Measurements from ENCODE around the gene RAB3C. TPM values are rescaled to one million over a fixed set of nuclear protein-coding genes. Genes with fewer than 3 reads are reported as not detected.

RAB3C gene
- total RNA-seq, 1 donor from 2014 or later, result 0.45 TPM

DNA sequence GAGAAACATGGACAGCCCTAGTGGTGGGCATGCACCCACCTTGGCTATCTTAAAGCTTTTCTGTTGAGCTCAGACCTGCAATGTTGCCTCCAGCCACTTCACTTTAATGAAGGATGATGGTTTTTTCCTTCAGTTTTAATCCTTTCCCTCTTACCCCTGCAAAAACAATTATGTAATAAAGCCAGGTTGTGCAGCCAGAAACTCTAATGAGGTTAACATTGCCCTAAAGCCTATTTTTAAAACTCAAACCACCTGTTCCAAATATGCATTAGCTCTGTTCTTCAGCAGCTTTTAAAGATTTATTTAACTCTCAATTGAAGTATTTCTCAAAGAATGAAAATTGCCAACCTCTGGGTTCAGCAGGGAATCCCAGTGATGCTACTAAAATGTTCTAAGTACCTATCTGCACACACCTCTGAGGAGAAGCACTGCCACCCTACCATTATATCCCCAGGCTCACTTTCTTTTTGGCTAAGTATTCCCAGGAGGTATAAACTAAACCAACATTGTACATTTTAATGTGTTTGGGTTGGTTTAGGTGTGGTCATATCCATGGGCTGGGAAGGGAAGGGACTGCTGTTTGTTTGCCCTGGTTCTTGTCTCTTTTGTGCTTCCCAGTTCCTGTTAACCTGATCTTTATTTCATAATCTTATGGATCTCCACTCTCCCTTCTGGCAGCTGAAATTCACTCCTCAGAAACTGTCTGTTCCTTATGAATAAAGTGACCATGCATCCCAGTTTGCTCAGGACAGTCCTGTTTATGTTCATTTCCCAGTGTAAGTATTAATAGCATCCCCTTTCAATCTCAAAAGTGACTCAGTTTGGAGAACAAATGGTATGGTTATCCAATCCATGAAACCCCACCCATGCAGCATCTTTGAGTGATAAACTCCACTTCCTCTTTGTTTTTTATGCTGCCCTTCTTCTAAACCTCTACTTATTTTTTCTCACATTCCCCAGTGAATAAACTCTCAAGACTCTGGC lies 251.7 kb downstream of the RAB3C start:
- Histone ChIP-seq H3K9ac (ENCODE audit: low read length) (no peak overlapping the region), H4K20me1 (ENCODE audit: insufficient read depth, low read length) (no peaks in the 10 kb centered on the region), H3K79me2 (ENCODE audit: insufficient read depth, low read length) (no peaks in the 10 kb centered on the region), H2AFZ (ENCODE audit: low read depth, low read length) (no peak overlapping the region), H3K4me3 (ENCODE audit: insufficient read depth, low read depth, low read length) (no peak overlapping the region), H3K9me3 (ENCODE audit: insufficient read depth, low read depth, low read length) (no peaks in the 10 kb centered on the region), H3K27ac (ENCODE audit: low read depth, low read length) (no peak overlapping the region), H3K4me2 (ENCODE audit: low read length) (no peak overlapping the region), H3K36me3 (ENCODE audit: insufficient read depth, low read length) (no peaks in the 10 kb centered on the region), H3K4me1 (ENCODE audit: insufficient read depth, low read length) (no peaks in the 10 kb centered on the region), H3K27me3 (ENCODE audit: insufficient read depth, low read length) (no peaks in the 10 kb centered on the region)
- Mint-ChIP-seq H3K4me1 (ENCODE audit: low read depth, unreplicated experiment) (no peaks in the 10 kb centered on the region), H3K27me3 (ENCODE audit: low read depth, unreplicated experiment) (peaks cover 1% of the 10 kb centered on the region), H3K27ac (ENCODE audit: unreplicated experiment) (no peak overlapping the region), H3K4me3 (ENCODE audit: unreplicated experiment) (no peak overlapping the region), H3K36me3 (ENCODE audit: low read depth, unreplicated experiment) (no peaks in the 10 kb centered on the region), H3K9me3 (ENCODE audit: unreplicated experiment) (no peaks in the 10 kb centered on the region)
- no peak for TF ChIP-seq EZH2 (IDR thresholded peaks at IDR 0.05; ENCODE audit: insufficient read depth, low read length)
- TF ChIP-seq, protein P1, sequence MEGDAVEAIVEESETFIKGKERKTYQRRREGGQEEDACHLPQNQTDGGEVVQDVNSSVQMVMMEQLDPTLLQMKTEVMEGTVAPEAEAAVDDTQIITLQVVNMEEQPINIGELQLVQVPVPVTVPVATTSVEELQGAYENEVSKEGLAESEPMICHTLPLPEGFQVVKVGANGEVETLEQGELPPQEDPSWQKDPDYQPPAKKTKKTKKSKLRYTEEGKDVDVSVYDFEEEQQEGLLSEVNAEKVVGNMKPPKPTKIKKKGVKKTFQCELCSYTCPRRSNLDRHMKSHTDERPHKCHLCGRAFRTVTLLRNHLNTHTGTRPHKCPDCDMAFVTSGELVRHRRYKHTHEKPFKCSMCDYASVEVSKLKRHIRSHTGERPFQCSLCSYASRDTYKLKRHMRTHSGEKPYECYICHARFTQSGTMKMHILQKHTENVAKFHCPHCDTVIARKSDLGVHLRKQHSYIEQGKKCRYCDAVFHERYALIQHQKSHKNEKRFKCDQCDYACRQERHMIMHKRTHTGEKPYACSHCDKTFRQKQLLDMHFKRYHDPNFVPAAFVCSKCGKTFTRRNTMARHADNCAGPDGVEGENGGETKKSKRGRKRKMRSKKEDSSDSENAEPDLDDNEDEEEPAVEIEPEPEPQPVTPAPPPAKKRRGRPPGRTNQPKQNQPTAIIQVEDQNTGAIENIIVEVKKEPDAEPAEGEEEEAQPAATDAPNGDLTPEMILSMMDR (IDR thresholded peaks at IDR 0.05; ENCODE audit: insufficient read depth, low read depth, low read length), result no peak
- no peak for DNase-seq (ENCODE audit: low read depth)
- no peak for FAIRE-seq

DNA sequence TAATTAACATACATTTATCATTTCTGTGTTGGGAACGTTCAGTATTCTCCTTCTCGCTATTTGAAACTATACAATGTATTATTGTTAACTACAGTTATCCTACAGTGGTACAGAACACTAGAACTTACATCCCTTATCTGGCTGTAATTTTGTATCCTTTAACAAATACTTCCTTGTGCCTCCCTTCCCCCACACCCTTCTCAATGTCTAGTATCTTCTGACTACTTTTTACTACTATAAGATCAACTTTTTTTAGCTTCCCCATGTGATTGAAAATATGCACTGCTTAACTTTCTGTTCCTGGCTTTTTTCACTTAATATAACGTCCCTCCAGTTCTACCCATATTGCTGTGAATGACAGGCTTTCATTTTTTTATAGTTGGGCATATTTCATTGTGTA lies 253.5 kb downstream of the RAB3C start:
- H3K36me3 Mint-ChIP-seq (ENCODE audit: low read depth, unreplicated experiment), result no peaks in the 10 kb centered on the region
- Histone ChIP-seq H3K79me2 (ENCODE audit: insufficient read depth, low read length) (no peaks in the 10 kb centered on the region), H2AFZ (ENCODE audit: low read depth, low read length) (no peak overlapping the region), H3K9ac (ENCODE audit: low read length) (no peak overlapping the region), H3K4me3 (ENCODE audit: insufficient read depth, low read depth, low read length) (no peak overlapping the region), H3K9me3 (ENCODE audit: insufficient read depth, low read depth, low read length) (no peaks in the 10 kb centered on the region), H3K36me3 (ENCODE audit: insufficient read depth, low read length) (no peaks in the 10 kb centered on the region), H3K4me1 (ENCODE audit: insufficient read depth, low read length) (no peaks in the 10 kb centered on the region), H3K27ac (ENCODE audit: low read depth, low read length) (no peak overlapping the region), H4K20me1 (ENCODE audit: insufficient read depth, low read length) (no peaks in the 10 kb centered on the region), H3K4me2 (ENCODE audit: low read length) (no peak overlapping the region), H3K27me3 (ENCODE audit: insufficient read depth, low read length) (no peaks in the 10 kb centered on the region)
- H3K4me3 Mint-ChIP-seq (ENCODE audit: unreplicated experiment), result no peak overlapping the region
- no peak for DNase-seq (ENCODE audit: low read depth)
- TF ChIP-seq, protein P1 (IDR thresholded peaks at IDR 0.05; ENCODE audit: insufficient read depth, low read depth, low read length), result no peak
- no peak for TF ChIP-seq EZH2 (IDR thresholded peaks at IDR 0.05; ENCODE audit: insufficient read depth, low read length)
- FAIRE-seq, result no peak
- no peak overlapping the region for H3K27ac Mint-ChIP-seq (ENCODE audit: unreplicated experiment)
- H3K4me1 Mint-ChIP-seq (ENCODE audit: low read depth, unreplicated experiment), result no peaks in the 10 kb centered on the region
- H3K9me3 Mint-ChIP-seq (ENCODE audit: unreplicated experiment), result no peaks in the 10 kb centered on the region
- H3K27me3 Mint-ChIP-seq (ENCODE audit: low read depth, unreplicated experiment), result peaks cover 1% of the 10 kb centered on the region

DNA sequence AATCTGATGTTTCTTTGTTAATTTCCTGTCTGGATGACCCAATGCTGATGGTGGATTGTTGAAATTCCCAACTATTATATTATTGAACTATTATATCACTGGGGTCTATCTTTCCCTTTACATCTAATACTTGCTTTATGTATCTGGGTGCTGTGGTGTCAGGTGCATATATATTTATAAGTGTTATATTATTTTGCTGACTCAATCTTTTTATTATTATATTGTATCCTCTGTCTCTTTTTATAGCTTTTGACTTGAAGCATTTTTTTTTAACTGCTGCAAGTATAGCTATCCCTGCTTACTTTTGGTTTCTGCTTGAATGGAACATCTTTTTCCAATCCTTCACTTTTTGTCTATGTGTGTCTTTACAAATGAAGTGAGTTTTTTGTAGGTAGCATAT lies 255.9 kb downstream of the RAB3C start:
- H3K9me3 Mint-ChIP-seq (ENCODE audit: unreplicated experiment), result no peaks in the 10 kb centered on the region
- H3K27ac Mint-ChIP-seq (ENCODE audit: unreplicated experiment), result no peak overlapping the region
- TF ChIP-seq, protein P1 (IDR thresholded peaks at IDR 0.05; ENCODE audit: insufficient read depth, low read depth, low read length), result no peak
- no peak for TF ChIP-seq EZH2 (IDR thresholded peaks at IDR 0.05; ENCODE audit: insufficient read depth, low read length)
- H3K4me2 ChIP-seq (ENCODE audit: low read length), result no peak overlapping the region
- H3K9ac ChIP-seq (ENCODE audit: low read length), result no peak overlapping the region
- no peak overlapping the region for H3K27ac ChIP-seq (ENCODE audit: low read depth, low read length)
- no peaks in the 10 kb centered on the region for H3K79me2 ChIP-seq (ENCODE audit: insufficient read depth, low read length)
- H2AFZ ChIP-seq (ENCODE audit: low read depth, low read length), result no peak overlapping the region
- FAIRE-seq (no peak), DNase-seq (ENCODE audit: low read depth) (no peak)
- no peaks in the 10 kb centered on the region for H3K9me3 ChIP-seq (ENCODE audit: insufficient read depth, low read depth, low read length)
- H3K36me3 ChIP-seq (ENCODE audit: insufficient read depth, low read length), result no peaks in the 10 kb centered on the region
- H3K27me3 Mint-ChIP-seq (ENCODE audit: low read depth, unreplicated experiment), result peaks cover 1% of the 10 kb centered on the region
- H3K27me3 ChIP-seq (ENCODE audit: insufficient read depth, low read length), result no peaks in the 10 kb centered on the region
- H3K4me1 ChIP-seq (ENCODE audit: insufficient read depth, low read length), result no peaks in the 10 kb centered on the region
- no peaks in the 10 kb centered on the region for H3K4me1 Mint-ChIP-seq (ENCODE audit: low read depth, unreplicated experiment)
- H4K20me1 ChIP-seq (ENCODE audit: insufficient read depth, low read length), result no peaks in the 10 kb centered on the region
- no peak overlapping the region for H3K4me3 Mint-ChIP-seq (ENCODE audit: unreplicated experiment)
- H3K36me3 Mint-ChIP-seq (ENCODE audit: low read depth, unreplicated experiment), result no peaks in the 10 kb centered on the region
- no peak overlapping the region for H3K4me3 ChIP-seq (ENCODE audit: insufficient read depth, low read depth, low read length)
